HepG2 (cell line): ENCODE data around the gene FAM161A. TPM values are rescaled to one million over a fixed set of nuclear protein-coding genes. Genes with fewer than 3 reads are reported as not detected.

Experiments
- CREB1 ChIP-seq, 2 experiments: fragments of 450-650 bp in 1 of 2; IDR thresholded peaks; 2 replicates each; pipeline ENCODE4 v1.6.1; 2016 to 2017; ENCODE audit warnings: control low read depth in 1 of 2, mild to moderate bottlenecking in 1 of 2, missing compliant biosample characterization in 1 of 2, missing genetic modification characterization in 1 of 2
- FOXP4 ChIP-seq: sonication (generic); formaldehyde crosslinking; IDR thresholded peaks from 2 replicates; pipeline ENCODE4 v1.4.0; 2020; ENCODE audit warnings: missing genetic modification reagents
- HOMEZ ChIP-seq: IDR thresholded peaks from 2 replicates; pipeline ENCODE4 v1.6.1; 2016; ENCODE audit warnings: low read depth
- MYC ChIP-seq: sonication (generic); formaldehyde crosslinking; IDR thresholded peaks from 2 replicates; pipeline ENCODE4 v1.9.0; 2021; ENCODE audit warnings: missing genetic modification reagents, borderline replicate concordance
- RAD21 ChIP-seq: fragments of 450-650 bp; formaldehyde crosslinking; IDR thresholded peaks from 2 replicates; pipeline ENCODE4 v1.5.0; 2020; ENCODE audit warnings: mild to moderate bottlenecking
- SP4 ChIP-seq: sonication (generic); formaldehyde crosslinking; IDR thresholded peaks from 2 replicates; pipeline ENCODE4 v1.8.1; 2023; ENCODE audit warnings: mild to moderate bottlenecking, missing genetic modification reagents
- ZFP62 ChIP-seq: sonication (generic); formaldehyde crosslinking; IDR thresholded peaks from 2 replicates; pipeline ENCODE4 v1.4.0; 2020; ENCODE audit warnings: missing genetic modification reagents
- ZNF232 ChIP-seq: sonication (generic); formaldehyde crosslinking; IDR thresholded peaks from 2 replicates; pipeline ENCODE4 v1.4.0; 2020; ENCODE audit warnings: missing genetic modification reagents, borderline replicate concordance
- ZNF264 ChIP-seq: sonication (generic); formaldehyde crosslinking; IDR thresholded peaks from 2 replicates; pipeline ENCODE4 v1.4.0; 2020; ENCODE audit warnings: missing genetic modification reagents
- ZSCAN22 ChIP-seq: sonication (generic); formaldehyde crosslinking; IDR thresholded peaks from 2 replicates; pipeline ENCODE4 v1.4.0; 2020; ENCODE audit warnings: mild to moderate bottlenecking, missing genetic modification reagents
- polyA plus RNA-seq, 8 experiments: library from polyadenylated mRNA; depleted of rRNA in 3 of 8; stranded (reverse) in 7 of 8; unstranded in 1 of 8; fragments of >200 nt; fragmentation: Illumina TruSeq in 4 of 8; extraction: Trizol in 4 of 8; gene quantifications; 2 replicates each; pipeline versions ENCODE4 v1.2.1 to v1.2.3, GENCODE V29; 2011 to 2016; ENCODE audit warnings: low read depth in 4 of 8, missing spikeins in 1 of 8, mixed read lengths in 1 of 8; ENCODE audit not compliant: insufficient read depth in 1 of 8
- total RNA-seq, 5 experiments: library from RNA; depleted of rRNA; stranded (reverse); fragments of >200 nt; fragmentation: Illumina TruSeq; extraction: Trizol; gene quantifications; 2 replicates each; pipeline ENCODE4 v1.2.3, GENCODE V29; 2016; ENCODE audit warnings: low read depth in 1 of 5
- TF ChIP-seq, protein P1 (sequence below): sonication (generic); formaldehyde crosslinking; IDR thresholded peaks from 2 replicates; pipeline ENCODE4 v1.4.0; 2020; ENCODE audit warnings: missing genetic modification reagents
- TF ChIP-seq, protein P2 (sequence below): sonication (generic); formaldehyde crosslinking; IDR thresholded peaks from 2 replicates; pipeline ENCODE4 v1.4.0; 2020; ENCODE audit warnings: low read depth, mild to moderate bottlenecking, missing genetic modification reagents
- TF ChIP-seq, protein P3 (sequence below): sonication (generic); formaldehyde crosslinking; IDR thresholded peaks from 2 replicates; pipeline ENCODE4 v1.5.1; 2020; ENCODE audit warnings: missing genetic modification reagents, mild to moderate bottlenecking, borderline replicate concordance

Gene FAM161A
- total and polyA plus RNA-seq, 2 of the 13 experiments (the other 11 are each of a cell fraction or from before 2014, with no cell fraction given) = 2.7 to 3.4 TPM

DNA sequence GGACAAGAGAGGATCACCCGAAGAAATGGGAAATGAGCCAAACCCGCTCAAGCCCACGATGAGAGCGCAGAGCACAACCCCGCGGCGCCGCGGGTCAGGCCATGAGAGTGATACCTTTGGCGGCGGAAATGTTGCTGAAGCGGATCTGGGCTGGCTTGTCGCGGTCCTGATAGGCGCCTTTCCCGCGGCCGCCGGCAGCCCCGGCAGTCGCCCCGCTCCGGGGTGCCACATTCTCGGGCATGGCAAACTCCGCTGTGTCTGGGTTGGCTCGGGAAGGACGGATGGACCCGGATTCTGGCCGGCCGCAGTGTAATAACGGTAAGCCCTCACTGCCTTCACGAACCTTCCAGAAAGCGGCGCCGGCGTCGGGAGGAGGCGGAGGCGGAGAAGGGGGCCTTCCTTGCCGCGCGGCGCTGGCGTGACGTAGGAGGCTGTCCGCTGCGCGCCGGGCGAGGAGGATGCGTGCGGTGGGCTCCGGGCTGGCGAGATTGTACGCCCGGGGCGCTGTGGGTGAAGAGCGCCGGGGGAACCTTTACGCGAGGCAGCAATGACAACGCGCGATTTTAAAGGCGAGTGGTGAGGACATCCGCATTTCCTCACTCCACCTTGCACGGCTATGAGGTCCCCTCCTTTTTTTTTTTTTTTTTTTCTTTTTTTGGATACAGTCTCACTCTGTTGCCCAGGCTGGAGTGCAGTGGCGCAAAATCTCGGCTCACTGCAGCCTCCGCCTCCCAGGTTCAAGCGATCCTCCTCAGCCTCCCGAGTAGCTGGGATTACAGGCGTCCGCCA, 34.6 kb upstream of the FAM161A start, which contains the start of gene CCT4 (continued):
- TF ChIP-seq, protein P1, sequence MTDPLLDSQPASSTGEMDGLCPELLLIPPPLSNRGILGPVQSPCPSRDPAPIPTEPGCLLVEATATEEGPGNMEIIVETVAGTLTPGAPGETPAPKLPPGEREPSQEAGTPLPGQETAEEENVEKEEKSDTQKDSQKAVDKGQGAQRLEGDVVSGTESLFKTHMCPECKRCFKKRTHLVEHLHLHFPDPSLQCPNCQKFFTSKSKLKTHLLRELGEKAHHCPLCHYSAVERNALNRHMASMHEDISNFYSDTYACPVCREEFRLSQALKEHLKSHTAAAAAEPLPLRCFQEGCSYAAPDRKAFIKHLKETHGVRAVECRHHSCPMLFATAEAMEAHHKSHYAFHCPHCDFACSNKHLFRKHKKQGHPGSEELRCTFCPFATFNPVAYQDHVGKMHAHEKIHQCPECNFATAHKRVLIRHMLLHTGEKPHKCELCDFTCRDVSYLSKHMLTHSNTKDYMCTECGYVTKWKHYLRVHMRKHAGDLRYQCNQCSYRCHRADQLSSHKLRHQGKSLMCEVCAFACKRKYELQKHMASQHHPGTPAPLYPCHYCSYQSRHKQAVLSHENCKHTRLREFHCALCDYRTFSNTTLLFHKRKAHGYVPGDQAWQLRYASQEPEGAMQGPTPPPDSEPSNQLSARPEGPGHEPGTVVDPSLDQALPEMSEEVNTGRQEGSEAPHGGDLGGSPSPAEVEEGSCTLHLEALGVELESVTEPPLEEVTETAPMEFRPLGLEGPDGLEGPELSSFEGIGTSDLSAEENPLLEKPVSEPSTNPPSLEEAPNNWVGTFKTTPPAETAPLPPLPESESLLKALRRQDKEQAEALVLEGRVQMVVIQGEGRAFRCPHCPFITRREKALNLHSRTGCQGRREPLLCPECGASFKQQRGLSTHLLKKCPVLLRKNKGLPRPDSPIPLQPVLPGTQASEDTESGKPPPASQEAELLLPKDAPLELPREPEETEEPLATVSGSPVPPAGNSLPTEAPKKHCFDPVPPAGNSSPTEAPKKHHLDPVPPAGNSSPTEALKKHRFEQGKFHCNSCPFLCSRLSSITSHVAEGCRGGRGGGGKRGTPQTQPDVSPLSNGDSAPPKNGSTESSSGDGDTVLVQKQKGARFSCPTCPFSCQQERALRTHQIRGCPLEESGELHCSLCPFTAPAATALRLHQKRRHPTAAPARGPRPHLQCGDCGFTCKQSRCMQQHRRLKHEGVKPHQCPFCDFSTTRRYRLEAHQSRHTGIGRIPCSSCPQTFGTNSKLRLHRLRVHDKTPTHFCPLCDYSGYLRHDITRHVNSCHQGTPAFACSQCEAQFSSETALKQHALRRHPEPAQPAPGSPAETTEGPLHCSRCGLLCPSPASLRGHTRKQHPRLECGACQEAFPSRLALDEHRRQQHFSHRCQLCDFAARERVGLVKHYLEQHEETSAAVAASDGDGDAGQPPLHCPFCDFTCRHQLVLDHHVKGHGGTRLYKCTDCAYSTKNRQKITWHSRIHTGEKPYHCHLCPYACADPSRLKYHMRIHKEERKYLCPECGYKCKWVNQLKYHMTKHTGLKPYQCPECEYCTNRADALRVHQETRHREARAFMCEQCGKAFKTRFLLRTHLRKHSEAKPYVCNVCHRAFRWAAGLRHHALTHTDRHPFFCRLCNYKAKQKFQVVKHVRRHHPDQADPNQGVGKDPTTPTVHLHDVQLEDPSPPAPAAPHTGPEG (CRISPR knock-in tag) = peak; percentile 83; the same call in 1 of the 2 replicates
- peak; percentile 95 for TF ChIP-seq SP4
- TF ChIP-seq, protein P2, sequence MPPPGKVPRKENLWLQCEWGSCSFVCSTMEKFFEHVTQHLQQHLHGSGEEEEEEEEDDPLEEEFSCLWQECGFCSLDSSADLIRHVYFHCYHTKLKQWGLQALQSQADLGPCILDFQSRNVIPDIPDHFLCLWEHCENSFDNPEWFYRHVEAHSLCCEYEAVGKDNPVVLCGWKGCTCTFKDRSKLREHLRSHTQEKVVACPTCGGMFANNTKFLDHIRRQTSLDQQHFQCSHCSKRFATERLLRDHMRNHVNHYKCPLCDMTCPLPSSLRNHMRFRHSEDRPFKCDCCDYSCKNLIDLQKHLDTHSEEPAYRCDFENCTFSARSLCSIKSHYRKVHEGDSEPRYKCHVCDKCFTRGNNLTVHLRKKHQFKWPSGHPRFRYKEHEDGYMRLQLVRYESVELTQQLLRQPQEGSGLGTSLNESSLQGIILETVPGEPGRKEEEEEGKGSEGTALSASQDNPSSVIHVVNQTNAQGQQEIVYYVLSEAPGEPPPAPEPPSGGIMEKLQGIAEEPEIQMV (CRISPR knock-in tag) = peak; percentile 90
- peak; percentile 82; the same call in 1 of the 2 replicates for TF ChIP-seq ZNF264 (CRISPR knock-in tag)
- TF ChIP-seq RAD21 (CRISPR knock-in tag) = peak; percentile 64
- peak; percentile 50 for TF ChIP-seq ZSCAN22 (CRISPR knock-in tag)
- TF ChIP-seq CREB1 (IDR thresholded peaks at IDR 0.05) = peak; percentile 99
- peak; percentile 100 for TF ChIP-seq CREB1 (CRISPR knock-in tag; IDR thresholded peaks at IDR 0.05)
- TF ChIP-seq ZFP62 = 0 out of 2 replicates have a peak, but pooled peaks have one; percentile 77
- TF ChIP-seq FOXP4 = peak; percentile 61; the same call in 1 of the 2 replicates
- peak; percentile 65; the same call in 1 of the 2 replicates for TF ChIP-seq HOMEZ
- peak; percentile 99 for TF ChIP-seq MYC (CRISPR knock-in tag)
- TF ChIP-seq, protein P3, sequence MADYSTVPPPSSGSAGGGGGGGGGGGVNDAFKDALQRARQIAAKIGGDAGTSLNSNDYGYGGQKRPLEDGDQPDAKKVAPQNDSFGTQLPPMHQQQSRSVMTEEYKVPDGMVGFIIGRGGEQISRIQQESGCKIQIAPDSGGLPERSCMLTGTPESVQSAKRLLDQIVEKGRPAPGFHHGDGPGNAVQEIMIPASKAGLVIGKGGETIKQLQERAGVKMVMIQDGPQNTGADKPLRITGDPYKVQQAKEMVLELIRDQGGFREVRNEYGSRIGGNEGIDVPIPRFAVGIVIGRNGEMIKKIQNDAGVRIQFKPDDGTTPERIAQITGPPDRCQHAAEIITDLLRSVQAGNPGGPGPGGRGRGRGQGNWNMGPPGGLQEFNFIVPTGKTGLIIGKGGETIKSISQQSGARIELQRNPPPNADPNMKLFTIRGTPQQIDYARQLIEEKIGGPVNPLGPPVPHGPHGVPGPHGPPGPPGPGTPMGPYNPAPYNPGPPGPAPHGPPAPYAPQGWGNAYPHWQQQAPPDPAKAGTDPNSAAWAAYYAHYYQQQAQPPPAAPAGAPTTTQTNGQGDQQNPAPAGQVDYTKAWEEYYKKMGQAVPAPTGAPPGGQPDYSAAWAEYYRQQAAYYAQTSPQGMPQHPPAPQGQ = peak; percentile 78; the same call in 1 of the 2 replicates
- peak; percentile 92 for TF ChIP-seq ZNF232 (CRISPR knock-in tag)
